Psoas muscle (tissue), 8 donors: Measurements from ENCODE around the gene FEZF2. TPM values are rescaled to one million over a fixed set of nuclear protein-coding genes. Genes with fewer than 3 reads are reported as not detected.

Experiments
- ATAC-seq, 4 donors: fragments of 200-7000 bp; cut with Tn5 transposase; one replicate each; pipeline ENCODE4 v1.9.1; 2020; ENCODE audit warnings: moderate library complexity in 3 of 4, mild to moderate bottlenecking in 2 of 4
- DNase-seq, 2 donors: peaks; one replicate each; pipeline ENCODE4 v3.0.0-alpha.2; 2020
- H3K27ac ChIP-seq: fragments of 200-600 bp; one replicate; pipeline ENCODE4 v1.8.0; 2022
- H3K27me3 ChIP-seq, 3 donors: fragments of 200-600 bp in 1 of 3; one replicate each; pipeline versions ENCODE4 v1.6.1 to v1.8.0; 2013 to 2022; ENCODE audit warnings: low read length in 2 of 3, mild to moderate bottlenecking in 2 of 3, moderate library complexity in 1 of 3; ENCODE audit not compliant: insufficient read depth in 3 of 3
- H3K36me3 ChIP-seq, 2 donors: fragments of 200-600 bp in 1 of 2; one replicate each; pipeline versions ENCODE4 v1.6.1 to v1.8.0; 2013 to 2022; ENCODE audit warnings: low read depth in 1 of 2, mild to moderate bottlenecking in 1 of 2, moderate library complexity in 1 of 2; ENCODE audit not compliant: insufficient read depth in 1 of 2
- H3K4me1 ChIP-seq: fragments of 200-600 bp; one replicate; pipeline ENCODE4 v1.8.0; 2022
- H3K4me3 ChIP-seq: fragments of 200-600 bp; one replicate; pipeline ENCODE4 v1.8.0; 2022; ENCODE audit warnings: mild to moderate bottlenecking
- H3K9me3 ChIP-seq: fragments of 200-600 bp; one replicate; pipeline ENCODE4 v1.8.0; 2022
- WGBS, 3 donors: extraction: QIAGEN DNeasy Blood & Tissue Kit; methylation state at CpG; one replicate each; pipeline versions ENCODE4 v1.1.6 to v1.1.7; 2013; 5-methylcytosine and 5-hydroxymethylcytosine counted together
- intact Hi-C, 2 donors: fragments of 100-400 bp; cut with DNase I; formaldehyde crosslinking; loops; one replicate each; pipeline versions ENCODE4 v1.11.0 to v1.14.2; 2022
- polyA plus RNA-seq, 3 donors: library from polyadenylated mRNA; stranded (reverse); fragments of 200-250 nt; gene quantifications; one replicate each; pipeline ENCODE4 v1.2.3, GENCODE V29; 2013
- total RNA-seq, 4 donors: library from RNA; stranded (reverse); fragmentation: NEBNext Ultra II Directional in 2 of 4; extraction: Animal tissue kit (Norgen Biotek cat#: 25700) in 2 of 4; gene quantifications; one replicate each; pipeline versions ENCODE4 v1.2.1 to v1.2.4, GENCODE V29; 2021 to 2023
- TF ChIP-seq, protein P1 (sequence below): fragments of 200-600 bp; IDR thresholded peaks from one replicate; pipeline ENCODE4 v1.8.0; 2022; ENCODE audit warnings: antibody characterized with exemption
- donor health status: healthy with polysubstance abuse.
- donor health status: DM: no; HTN: no; CAD: no; lungs with moderate emphysema.
- donor health status: Bipolar disorder and iron deficiency.
- donor health status: healthy.
- donor health status: DM: yes; HTN: yes; CAD: no.
- donor health status: DM: no; HTN: no; CAD: no.
- donor health status: DM: no; HTN: no; CAD: no.
- donor health status: DM: yes; HTN: yes; CAD: no.

The FEZF2 gene
- total and polyA plus RNA-seq, 7 donors, result not detected

DNA sequence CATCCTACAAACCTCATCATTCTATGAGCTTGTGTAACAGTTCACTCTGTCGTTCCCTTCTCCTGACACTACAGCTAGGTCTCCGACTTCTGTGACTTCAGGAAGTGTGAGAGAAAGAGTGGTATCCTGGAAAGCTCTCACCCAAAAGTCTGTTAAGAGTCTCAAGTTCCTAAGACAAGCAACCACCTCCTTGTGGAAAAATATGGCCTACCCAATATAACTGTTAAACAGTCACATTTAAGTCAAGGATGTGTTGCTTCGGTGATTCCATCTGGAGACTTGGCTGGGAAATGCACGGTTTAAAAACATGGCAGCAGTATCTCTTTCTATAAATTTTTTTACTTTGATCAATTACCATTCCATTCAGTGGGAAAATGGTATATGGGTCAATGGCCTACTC lies 13.8 kb downstream of the FEZF2 start:
- H3K4me3 ChIP-seq, result no peak overlapping the region
- no peaks in the 10 kb centered on the region for H3K4me1 ChIP-seq
- no peak overlapping the region for H3K27ac ChIP-seq
- no peaks in the 10 kb centered on the region for H3K9me3 ChIP-seq
- WGBS, 3 donors, result 79 to 88% (median 84%) methylated on average over 4 of the region's 4 CpGs
- ATAC-seq, result no peak
- DNase-seq, result no peak
- no peaks in the 10 kb centered on the region for H3K36me3 ChIP-seq
- intact Hi-C loops, result no loop called here
- TF ChIP-seq, protein P1, sequence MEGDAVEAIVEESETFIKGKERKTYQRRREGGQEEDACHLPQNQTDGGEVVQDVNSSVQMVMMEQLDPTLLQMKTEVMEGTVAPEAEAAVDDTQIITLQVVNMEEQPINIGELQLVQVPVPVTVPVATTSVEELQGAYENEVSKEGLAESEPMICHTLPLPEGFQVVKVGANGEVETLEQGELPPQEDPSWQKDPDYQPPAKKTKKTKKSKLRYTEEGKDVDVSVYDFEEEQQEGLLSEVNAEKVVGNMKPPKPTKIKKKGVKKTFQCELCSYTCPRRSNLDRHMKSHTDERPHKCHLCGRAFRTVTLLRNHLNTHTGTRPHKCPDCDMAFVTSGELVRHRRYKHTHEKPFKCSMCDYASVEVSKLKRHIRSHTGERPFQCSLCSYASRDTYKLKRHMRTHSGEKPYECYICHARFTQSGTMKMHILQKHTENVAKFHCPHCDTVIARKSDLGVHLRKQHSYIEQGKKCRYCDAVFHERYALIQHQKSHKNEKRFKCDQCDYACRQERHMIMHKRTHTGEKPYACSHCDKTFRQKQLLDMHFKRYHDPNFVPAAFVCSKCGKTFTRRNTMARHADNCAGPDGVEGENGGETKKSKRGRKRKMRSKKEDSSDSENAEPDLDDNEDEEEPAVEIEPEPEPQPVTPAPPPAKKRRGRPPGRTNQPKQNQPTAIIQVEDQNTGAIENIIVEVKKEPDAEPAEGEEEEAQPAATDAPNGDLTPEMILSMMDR, result no peak
- H3K27me3 ChIP-seq, result peaks cover 3 to 32% (median 5%) of the 10 kb centered on the region in 3 donors

DNA sequence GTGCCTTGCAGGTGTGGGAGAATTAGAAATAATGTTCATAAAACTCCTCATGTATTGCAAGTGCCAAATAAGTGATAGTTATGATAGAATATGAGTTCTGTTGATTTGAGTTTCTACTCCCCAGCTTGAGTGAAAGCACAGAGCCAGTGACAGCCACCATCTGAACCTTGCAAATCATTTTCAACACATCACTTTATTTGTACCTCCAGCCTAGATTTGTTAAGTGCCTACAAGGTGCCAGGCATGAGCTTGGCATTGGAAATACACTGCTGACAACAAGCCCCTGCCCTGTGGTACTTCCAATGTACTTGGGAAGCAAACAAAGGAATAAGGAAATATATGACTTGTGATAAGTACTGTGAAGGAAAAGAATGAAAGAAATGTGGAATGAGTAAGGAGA lies 17.0 kb downstream of the FEZF2 start:
- intact Hi-C loops, result no loop called here
- TF ChIP-seq, protein P1, result no peak
- Histone ChIP-seq H3K27me3 (peaks cover 2 to 14% (median 2%) of the 10 kb centered on the region in 3 donors), H3K4me3 (no peak overlapping the region), H3K9me3 (no peaks in the 10 kb centered on the region), H3K4me1 (no peaks in the 10 kb centered on the region), H3K36me3 (no peaks in the 10 kb centered on the region), H3K27ac (no peak overlapping the region)
- ATAC-seq (no peak), DNase-seq (no peak)

DNA sequence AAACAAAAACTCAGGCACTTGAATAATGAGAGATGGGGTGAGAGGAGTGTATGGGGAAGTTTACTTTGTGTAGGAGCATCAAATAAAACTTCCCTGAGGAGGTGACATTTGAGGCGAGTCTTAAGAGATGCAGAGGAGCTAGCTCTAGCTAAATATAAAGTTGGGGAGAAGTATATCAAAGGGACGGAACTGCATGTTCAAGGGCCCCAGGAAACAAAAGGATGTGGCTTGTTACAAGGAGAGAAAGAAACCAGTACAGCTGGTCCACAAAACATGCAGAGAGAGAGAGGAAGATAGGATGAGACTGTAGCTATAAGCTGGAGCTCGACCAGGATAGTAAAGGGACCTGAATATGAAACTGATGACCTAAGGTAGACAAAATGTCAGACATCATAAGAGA lies 17.6 kb downstream of the FEZF2 start:
- intact Hi-C loops, result no loop called here
- Histone ChIP-seq H3K27ac (no peak overlapping the region), H3K4me1 (no peaks in the 10 kb centered on the region), H3K9me3 (no peaks in the 10 kb centered on the region), H3K27me3 (peaks cover 2 to 9% (median 2%) of the 10 kb centered on the region in 3 donors), H3K36me3 (no peaks in the 10 kb centered on the region), H3K4me3 (no peak overlapping the region)
- no peak for DNase-seq
- TF ChIP-seq, protein P1, result no peak
- 66 to 73% (median 71%) methylated on average over 3 of the region's 3 CpGs for WGBS, 3 donors
- ATAC-seq, result no peak

DNA sequence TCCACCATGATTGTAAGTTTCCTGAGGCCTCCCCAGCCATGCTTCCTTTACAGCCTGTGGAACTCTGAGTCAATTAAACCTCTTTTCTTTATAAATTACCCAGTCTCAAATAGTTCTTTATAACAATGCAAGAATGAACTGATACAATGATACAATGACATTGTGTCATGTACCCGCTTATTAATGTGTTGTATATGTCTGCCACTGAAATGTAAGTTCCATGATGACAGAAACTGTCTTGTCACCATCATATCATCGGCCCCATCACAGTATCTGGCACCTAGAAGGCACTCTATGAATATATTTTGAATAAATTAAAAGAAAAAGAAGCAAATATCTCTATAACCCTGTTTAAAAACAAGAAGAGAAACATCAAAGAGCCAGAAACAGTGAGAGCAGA lies 29.6 kb downstream of the FEZF2 start:
- DNase-seq, result no peak
- ATAC-seq, result no peak
- no peak overlapping the region for H3K4me3 ChIP-seq
- H3K27me3 ChIP-seq, result peaks cover 0 to 2% (median 0%) of the 10 kb centered on the region in 3 donors
- no peaks in the 10 kb centered on the region for H3K4me1 ChIP-seq
- WGBS, 3 donors, result 70 to 78% (median 73%) methylated on average over 2 of the region's 2 CpGs
- no peaks in the 10 kb centered on the region for H3K9me3 ChIP-seq
- H3K36me3 ChIP-seq, result no peaks in the 10 kb centered on the region
- H3K27ac ChIP-seq, result no peak overlapping the region
- TF ChIP-seq, protein P1, result no peak
- intact Hi-C loops, result no loop called here

DNA sequence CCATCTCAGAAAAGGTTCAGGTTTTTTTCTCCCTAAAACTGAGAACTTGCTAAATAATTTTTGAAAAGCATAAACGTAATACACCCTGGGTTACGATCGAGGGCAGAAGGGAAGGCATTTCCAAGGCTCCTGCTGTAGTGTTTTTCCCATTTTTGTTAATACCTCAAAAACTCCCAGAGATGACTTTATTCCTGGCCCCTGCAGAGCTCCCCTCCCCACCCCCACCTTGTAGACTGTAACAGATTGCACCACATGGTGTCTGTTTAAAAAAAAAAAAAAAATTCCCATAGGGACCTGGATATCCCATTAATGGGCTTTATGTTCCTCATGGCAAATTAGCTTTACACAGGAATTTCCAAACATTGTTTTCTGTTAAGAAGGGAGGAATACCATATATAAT lies 38.2 kb downstream of the FEZF2 start:
- intact Hi-C loops, result loop anchor here in 1 of 2 donors (10.0 kb wide), 1 partner anchor 220 kb away; no protein-coding TSS in a partner anchor

More for the DNA sequence above, 38.2 kb downstream of the FEZF2 start:
- ATAC-seq, result no peak
- H3K4me3 ChIP-seq, result no peak overlapping the region
- H3K27ac ChIP-seq, result no peak overlapping the region
- TF ChIP-seq, protein P1, result no peak
- H3K9me3 ChIP-seq, result no peaks in the 10 kb centered on the region
- H3K27me3 ChIP-seq, result peaks cover 0 to 2% (median 0%) of the 10 kb centered on the region in 3 donors
- WGBS, 3 donors, result 72 to 85% (median 72%) methylated on average over 3 of the region's 3 CpGs
- H3K4me1 ChIP-seq, result no peaks in the 10 kb centered on the region
- DNase-seq, result no peak
- no peaks in the 10 kb centered on the region for H3K36me3 ChIP-seq
